Endothelial cell of umbilical vein (primary cell): ENCODE results near the gene ETV3.

Experiments used
- CTCF ChIP-seq, 2 donors: IDR thresholded peaks; 1 replicate in 1 of 2; 2 replicates in 1 of 2; pipeline ENCODE4 v1.5.1; 2011; ENCODE audit warnings: low read length in 2 of 2, mild to moderate bottlenecking in 2 of 2, moderate library complexity in 2 of 2, control low read depth in 1 of 2, inconsistent platforms in 1 of 2, low read depth in 1 of 2; ENCODE audit not compliant: insufficient read depth in 1 of 2; ENCODE audit errors: extremely low read depth in 1 of 2
- EZH2 ChIP-seq: IDR thresholded peaks from 2 replicates; pipeline ENCODE4 v1.6.1; 2012; ENCODE audit warnings: borderline replicate concordance, low read depth, mild to moderate bottlenecking, moderate library complexity, low read length, inconsistent platforms; ENCODE audit not compliant: severe bottlenecking
- GATA2 ChIP-seq: IDR thresholded peaks from 2 replicates; pipeline ENCODE4 v1.7.0; 2011; ENCODE audit warnings: low read depth, mild to moderate bottlenecking, moderate library complexity, mixed read lengths, low read length; ENCODE audit not compliant: insufficient read length, insufficient read depth
- JUN ChIP-seq: IDR thresholded peaks from 2 replicates; pipeline ENCODE4 v1.6.1; 2011; ENCODE audit warnings: borderline replicate concordance, low read depth; ENCODE audit not compliant: insufficient read length, insufficient read depth
- POLR2A ChIP-seq: IDR thresholded peaks from 2 replicates; pipeline ENCODE4 v1.6.1; 2012; ENCODE audit warnings: low read depth, mild to moderate bottlenecking, control low read depth, low read length
- POLR2AphosphoS5 ChIP-seq: IDR thresholded peaks from 2 replicates; pipeline ENCODE4 v1.6.1; 2012; ENCODE audit warnings: low read depth, mild to moderate bottlenecking, control low read depth, low read length, moderate library complexity; ENCODE audit not compliant: insufficient read depth
- TF ChIP-seq, protein P1 (sequence below): IDR thresholded peaks from 2 replicates; pipeline ENCODE4 v1.6.1; 2011; ENCODE audit not compliant: insufficient read depth, insufficient read length

- TF ChIP-seq, protein P1, sequence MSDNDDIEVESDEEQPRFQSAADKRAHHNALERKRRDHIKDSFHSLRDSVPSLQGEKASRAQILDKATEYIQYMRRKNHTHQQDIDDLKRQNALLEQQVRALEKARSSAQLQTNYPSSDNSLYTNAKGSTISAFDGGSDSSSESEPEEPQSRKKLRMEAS: no peak
- TF ChIP-seq CTCF (IDR thresholded peaks at IDR 0.05; ENCODE audit: extremely low read depth in 1 of 2, insufficient read depth in 1 of 2, low read depth in 1 of 2, low read length in 2 of 2): peak; percentile 52 to 77
- no peak for TF ChIP-seq POLR2A
- no peak for TF ChIP-seq POLR2AphosphoS5
- TF ChIP-seq EZH2: no peak
- TF ChIP-seq JUN: no peak
- no peak for TF ChIP-seq GATA2
Observed at GRCh38 chr1:157073944-157074685, 64.1 kb downstream of the ETV3 start.
